EL (cell line): ENCODE measurements around the gene CDKL2.
"Not testable (repeated sequence)": the region's sequence is repeated elsewhere in the genome, so short reads cannot be mapped to it uniquely, and the experiment has no call there.

ENCODE experiments used
- DNase-seq: peaks from one replicate; pipeline ENCODE4 v3.0.0-alpha.2; 2016

CDKL2 gene

DNA sequence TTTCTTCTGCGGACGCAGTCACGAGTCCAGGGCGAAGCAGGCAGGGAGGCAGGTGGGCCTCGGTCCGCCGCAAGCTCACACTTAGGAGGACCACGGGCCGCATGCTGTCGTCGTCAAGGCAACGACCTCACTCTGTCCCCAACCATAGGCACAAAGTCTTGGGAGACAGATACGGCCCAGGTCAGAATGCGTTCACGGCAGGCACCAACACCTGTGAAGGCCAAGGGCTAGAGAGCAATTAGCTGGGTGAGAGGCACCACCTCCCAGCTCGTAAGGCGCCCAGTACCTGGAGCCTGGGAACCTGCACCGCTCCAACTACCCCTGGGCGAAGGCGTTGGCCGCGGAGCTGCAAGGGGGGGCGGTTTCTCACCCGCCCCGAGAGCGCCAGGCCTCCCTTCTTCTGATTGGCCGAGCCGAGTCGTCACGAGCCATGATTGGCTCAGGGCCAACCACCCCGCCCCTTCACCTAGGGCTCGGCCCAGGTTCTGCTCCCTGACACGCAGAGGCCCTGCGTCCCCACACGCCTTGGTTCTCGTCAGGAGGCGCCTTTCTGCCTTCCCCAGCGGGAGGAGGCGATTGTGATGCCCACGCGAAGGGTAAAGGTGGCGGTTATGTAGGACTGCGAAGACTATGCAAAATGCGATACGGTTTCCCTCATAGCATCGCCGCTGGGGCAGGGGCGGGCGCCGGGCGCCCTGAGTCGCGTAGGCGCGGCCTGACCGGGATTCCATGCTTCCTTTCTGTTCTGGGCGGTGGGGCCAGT, at the start of gene CDKL2:
CDKL2 (minus strand) TSS at position 355 of the 763 bp plus-strand sequence. CDS start 4,540 bp downstream, outside the sequence.
- DNase-seq: peak; percentile 70

DNA sequence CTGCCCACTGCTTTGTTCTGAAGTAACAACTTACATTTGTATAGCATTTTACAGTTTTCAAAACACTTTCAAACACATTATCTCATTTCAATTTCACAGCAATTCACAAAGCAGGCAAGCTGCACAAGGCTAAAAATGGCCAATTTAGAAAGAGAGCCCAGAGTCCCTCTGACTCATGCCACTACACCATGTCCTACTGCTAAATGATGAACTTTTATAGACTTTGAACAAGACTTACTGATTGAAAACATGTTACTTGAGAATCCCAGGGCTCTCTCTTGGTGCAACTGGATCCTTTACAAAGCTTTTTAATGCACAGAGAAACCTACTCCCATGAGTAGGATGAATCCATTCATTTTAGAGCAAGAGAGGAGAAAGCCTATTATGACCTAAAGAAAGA, 48.6 kb upstream of the CDKL2 start:
- DNase-seq: no peak

DNA sequence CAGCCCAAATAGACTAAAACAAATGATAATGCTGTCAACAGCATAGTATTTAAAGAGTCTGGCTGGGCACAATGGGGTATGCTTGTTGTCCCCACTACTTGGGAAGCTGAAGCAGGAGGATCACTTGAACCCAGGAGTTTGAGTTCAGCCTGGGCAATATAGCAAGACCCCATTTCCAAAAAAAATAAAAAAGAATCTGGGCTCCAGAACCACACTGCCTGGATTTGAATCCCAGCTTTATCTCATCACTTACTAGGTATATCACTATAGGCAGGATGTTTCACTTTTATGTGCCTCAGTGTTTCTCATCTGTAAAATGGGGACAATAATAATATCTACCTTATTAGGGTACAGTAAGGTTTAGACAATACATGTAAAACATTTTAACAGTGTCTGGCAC, 48.1 kb upstream of the CDKL2 start:
- no peak for DNase-seq

DNA sequence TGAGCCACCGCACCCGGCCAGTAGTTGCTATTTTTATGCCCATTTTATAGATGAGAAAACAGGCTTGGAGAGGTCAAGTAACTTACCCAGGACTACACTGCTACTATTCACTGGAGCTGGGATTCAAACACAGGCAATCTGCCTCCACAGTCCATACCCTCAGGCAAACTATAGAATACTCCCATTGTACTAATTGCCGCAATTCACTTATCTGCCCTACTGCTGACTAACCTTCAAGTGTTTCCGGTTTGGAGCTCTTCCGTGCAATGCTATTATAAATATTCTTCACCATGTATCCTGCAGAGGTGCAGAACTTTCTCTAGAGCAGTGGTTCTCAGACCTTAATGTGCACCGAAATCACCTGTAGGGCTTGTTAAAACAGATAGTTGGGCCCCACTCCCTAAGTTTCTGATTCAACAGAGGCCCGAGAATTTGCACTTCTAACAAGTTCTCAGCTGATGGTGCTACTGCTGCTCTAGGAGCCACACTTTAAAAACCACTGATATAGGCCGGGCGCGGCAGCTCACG, 44.7 kb upstream of the CDKL2 start:
- DNase-seq: no peak

DNA sequence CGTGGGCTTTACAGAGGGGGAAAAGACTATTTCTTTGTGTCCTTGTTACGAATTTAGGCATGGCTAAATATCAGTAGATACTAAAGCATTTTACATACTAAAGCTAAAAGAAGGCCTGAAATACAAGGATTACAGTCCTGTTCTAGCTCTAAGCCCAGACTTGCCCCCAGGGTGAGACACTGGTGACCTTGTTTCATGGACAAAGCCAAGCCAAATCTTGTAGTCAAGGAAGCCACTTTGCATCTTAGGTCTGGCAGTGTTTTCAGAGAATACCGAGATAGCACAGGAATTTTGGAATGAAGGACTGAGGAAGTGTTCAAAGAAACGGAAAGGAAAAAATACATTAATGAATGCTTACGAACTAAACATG, 43.6 kb upstream of the CDKL2 start:
- no peak for DNase-seq

DNA sequence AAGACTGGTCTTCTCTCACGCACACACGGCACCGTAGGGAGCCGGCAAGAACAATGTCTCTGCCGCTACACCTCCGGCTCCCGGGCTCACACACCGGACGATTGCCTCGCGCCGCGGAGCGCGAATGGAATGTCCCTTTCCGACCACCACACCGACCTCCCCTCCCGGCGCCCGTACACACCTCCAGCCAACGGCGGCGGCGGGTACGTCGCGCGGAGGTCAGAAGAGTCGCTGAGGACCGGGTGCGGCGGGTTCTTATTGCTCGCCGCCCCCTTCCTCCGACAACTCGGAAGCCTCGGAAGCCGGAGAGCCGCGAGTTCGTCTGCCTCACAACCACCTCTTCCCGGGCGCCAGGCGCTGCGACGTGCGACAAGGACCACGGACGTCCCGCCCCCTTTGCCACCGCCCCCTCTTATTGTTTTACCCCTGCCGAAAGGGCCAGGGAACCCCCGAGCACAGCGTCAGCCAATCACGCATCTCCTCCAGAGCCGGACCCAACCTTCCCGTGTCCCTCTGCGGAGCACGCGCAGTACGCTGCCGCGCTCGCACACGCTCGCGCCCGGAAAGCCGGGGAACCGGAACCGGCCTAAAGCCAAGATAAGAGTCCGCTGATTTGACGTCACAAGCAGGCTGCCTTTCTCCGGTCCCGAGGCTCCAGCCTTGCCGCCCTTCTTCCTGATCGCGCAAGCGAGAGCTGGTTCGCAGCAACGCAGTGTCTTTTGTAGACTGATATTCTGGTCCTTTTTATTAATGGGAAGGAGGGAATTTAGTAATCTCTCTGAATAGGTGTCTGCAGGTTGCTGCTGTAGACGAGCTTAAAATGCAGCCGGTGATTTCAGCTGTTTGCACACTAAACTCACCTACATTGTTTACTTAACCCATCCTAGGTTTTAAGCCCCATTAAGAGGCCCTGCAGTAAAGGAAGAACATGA, 43.0 kb upstream of the CDKL2 start, which contains the start of gene G3BP2:
G3BP2 (minus strand) TSS at position 385 of the 932 bp plus-strand sequence. CDS start 11,386 bp downstream, outside the sequence.
- peak; percentile 97 for DNase-seq

DNA sequence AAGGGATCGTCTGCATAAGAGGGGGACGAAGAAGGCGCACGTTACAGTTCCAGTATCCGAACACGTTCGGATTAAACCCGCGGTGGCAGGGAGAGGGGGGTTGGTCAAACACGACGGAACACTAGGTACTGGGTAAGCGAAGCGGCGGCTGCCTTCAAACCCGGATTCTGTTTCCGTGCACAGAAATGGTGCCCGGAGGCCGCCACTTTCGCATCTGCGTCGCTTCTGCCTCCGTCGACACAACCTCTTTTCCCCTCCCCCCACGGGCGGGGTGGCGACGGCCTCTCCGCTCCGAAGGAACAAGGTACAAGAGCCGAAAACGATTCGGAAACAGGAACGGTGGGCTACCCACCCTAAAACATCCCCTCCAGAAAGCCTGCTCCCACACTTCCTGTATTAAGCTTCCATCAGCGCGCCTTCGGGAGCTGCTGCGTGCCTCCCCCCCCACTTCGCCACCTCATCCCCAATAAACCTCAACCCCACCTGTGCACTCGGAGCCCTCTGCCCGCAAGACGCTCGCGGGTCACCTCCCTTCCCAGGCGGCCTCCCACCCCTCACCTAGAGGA, 42.2 kb upstream of the CDKL2 start:
- peak; percentile 55 for DNase-seq

DNA sequence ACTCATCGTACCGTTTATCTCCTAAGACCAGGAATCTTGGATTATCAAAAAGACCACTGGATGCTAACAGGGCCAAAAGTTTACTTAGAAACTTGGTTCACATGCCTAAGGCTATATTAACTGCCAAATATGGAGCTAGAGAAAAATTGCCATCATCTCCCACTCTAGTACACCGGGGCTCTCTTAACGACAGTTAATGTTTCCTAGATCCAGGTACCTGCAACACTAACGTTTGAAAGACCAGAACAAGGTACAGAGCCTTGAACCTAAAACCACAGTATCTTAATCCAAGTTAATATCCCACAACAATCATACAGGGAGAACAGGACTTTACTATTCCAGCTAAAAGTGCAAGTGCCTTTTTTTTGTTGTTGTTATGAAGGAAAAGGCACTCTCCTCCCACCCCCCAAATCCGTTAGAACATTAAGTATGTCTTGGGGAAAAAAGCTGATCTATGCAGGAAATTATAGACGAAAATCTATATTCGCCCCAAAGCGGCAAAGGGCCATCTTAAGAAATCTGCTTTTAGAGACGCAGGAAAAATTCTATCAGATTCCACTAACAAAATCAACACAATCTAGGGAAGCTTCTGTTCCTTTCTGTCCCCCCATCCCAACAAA, 41.6 kb upstream of the CDKL2 start:
- DNase-seq: peak; percentile 11

DNA sequence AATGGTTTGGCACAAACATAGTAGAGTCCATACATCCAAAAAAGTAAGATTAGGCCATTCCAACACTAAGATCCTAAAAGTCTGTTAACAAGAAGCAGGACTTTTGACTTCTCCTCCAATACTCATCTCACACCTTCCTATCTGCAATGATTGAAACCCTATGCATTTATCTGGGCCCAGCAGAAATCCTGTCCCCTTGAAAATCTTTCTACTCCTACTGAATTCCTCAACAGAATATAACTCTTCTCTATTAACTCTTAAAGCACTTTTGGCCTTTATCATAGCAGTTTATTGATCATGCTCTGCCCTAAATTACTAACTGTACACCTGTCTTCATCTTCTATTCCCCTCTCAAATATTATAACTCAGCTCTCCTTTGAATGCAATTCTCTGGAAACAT, 38.3 kb upstream of the CDKL2 start:
- DNase-seq: no peak

DNA sequence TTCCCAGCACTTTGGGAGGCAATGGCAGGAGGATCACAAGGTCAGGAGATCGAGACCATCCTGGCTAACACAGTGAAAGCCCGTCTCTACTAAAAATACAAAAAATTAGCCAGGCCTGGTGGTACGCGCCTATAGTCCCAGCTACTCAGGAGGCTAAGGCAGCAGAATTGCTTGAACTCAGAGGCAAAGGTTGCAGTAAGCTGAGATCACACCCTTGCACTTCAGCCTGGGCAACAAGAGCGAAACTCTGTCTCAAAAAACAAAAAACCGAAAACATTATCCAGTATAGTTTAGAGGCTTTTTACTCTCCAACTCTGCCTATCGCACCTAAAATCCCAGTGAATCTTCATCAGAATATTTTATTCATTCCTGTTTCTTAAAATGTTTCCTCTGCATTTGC, 37.3 kb upstream of the CDKL2 start:
- not testable (repeated sequence) for DNase-seq

DNA sequence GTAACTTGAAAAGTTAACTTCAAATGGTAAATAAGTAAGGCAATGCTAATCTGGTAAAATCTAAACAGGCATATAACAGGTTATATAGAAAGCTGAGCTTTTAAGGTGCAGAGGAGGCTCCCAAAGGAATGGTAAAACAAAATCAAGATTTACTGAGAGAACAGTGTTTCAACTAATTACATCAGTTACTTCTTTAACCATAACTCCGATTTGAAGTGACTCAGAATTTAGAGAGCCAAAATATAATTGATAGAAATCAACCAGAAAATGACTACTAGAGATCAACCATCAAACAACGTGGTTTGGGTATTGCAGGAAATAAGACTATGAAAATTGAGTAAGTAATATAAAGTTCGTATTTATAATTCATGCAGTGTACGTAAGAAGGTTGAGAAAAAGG, 36.0 kb upstream of the CDKL2 start:
- DNase-seq: no peak

DNA sequence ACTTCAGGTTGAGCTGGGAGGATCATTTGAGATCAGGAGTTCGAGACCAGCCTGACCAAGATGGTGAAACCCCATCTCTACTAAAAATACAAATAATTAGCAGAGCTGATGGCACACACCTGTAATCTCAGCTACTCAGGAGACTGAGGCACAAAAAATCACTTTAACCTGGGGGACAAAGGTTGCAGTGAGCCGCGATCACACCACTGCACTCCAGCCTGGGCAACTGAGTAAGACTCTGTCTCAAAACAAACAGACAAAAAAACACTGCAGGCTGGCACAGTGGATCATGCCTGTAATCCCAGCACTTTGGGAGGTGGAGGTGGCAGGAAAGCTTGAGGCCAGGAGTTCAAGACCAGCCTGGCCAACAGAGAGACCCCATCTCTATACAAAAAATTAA, 34.3 kb upstream of the CDKL2 start:
- DNase-seq: not testable (repeated sequence)

DNA sequence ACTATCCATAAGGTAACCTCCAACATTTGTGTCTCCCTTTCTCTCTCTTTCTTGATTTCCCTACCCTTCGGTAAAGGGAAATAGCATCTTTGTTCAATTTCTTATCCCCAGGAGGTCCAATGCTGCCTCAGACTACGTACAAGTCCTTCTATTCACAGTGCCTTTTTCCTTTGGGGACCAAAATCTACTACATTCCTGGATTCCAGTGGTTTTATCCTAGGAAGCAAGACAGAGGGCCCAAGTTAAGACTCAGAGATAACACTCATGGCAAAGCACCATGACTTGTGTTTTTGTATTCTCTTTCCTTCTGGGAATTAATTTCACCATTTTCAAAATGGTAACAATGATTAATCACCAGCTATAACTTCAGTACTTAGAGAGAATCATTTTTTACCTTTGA, 32.3 kb upstream of the CDKL2 start:
- DNase-seq: no peak

DNA sequence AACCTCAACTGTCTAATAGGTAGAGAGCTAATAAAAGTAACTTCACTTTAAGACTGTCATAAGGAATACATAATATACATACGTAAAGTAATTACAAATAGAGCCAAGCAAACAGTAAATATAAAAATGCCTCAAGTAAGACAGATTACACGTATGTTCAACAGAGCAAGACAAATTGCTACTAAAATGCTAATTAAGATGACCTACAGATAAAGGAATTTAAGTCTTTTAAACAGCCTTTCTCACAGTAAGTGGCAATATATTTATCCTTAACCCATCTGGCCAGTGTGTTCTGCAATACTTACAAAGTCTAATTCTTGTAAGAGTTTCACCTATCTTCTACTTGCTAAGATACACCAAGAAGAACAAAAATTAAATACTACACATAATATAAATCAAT, 30.2 kb upstream of the CDKL2 start:
- no peak for DNase-seq

DNA sequence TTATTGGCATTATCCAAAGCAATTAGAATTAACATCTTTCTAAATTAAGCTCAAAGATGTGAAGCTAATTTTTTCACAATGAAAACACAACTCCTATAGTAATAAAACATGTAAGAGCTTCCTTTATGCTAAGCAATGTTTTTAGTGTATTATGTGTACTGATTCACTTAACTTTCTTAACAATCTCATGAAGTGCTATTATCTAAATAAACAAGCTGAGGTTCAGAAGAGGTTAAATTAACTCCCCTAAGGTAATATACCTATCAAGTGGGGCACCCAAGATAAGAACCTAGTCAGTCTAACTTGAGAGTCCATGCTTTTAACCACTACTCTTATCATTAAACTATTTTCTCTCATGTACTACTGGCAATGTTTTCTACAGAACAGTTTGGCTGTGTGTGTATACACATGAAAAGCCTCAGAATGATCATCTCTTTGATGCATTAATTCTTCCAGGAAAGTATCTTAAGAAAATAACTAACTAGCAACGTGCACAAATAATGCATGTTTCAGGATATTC, 29.2 kb upstream of the CDKL2 start:
- DNase-seq: no peak

DNA sequence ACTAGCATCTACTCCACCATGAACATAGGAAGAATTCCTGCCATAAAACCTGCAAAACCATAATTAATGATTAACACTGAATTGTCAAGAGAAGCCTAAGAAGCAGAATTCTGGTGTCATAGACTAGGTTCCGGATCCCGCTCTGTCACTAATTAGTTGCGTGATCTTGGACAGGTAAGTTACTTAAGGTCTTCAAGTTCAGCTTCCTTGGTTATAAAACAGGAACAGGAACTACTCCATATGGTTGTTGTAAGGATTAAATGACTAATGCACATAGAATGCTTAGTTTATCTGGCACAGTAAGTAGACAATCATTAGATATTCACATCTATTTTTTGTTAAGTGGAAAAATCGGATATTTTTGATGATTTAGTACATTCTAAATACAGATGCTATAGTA, 28.5 kb upstream of the CDKL2 start:
- DNase-seq: peak; percentile 45

DNA sequence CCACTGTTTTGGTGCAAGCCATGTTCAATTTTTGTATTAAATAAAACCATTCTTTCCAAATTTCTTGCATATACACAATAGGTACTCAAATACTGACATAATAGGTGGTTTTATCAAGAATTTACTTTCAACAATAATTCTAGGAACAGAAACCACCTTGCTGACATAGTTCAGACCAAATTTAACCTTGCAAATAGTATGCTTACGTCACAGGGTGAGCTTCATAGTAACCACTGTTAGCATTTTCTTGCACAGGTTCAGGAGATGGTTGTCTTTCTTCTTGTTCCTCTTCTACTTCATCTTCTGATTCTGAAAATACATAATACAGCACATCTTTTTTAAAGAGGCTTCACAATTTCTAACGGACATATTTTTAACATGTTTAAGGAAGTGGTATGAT, 25.2 kb upstream of the CDKL2 start:
- DNase-seq: no peak

DNA sequence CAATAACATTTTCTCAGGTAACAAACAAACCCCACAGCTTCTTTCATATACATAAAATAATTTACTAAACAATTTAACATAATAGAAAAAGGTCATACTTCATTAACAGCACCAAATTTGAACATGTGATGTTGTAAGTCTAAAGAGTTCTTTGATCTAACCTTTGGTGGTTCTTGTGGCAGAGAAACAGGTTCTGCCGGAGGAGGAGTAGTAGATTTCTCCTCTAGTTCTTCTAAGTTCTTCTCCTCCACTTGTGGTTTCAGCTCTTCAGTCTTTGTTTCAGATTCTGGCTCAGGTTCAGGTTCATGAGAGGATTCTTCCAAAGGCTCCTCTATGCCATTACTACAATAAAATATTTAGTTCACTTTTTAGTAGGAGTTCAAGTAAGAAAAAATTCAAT, 24.6 kb upstream of the CDKL2 start:
- no peak for DNase-seq

DNA sequence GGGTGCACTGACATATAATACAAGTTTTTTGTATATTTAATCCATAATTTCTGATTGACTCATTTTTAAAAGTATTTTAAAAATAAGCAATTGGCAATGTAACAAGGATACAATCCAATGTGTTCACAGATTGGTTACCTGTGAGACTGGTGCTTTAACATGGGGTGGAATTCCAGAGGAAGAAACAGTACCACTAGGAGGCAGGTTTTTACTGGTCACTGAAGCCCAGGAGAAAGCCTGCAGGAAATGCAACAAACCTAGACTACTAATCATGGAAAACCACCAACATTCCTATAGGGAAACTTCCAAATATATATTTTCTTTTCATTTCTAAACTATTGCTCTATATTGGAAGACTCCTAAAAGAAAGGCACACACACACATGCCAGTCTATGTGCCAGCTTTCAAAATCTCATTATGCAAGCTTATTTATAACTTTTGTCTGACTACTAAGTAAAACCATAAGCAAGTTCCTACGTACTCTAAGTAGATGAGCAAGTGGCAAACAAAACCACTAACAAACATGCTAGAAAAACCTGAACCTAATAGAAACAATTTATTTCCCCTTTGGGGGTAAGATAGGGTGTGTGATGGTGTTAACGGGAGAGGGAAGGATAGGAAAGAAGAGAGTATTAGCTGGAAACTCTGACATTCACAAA, 23.6 kb upstream of the CDKL2 start:
- peak; percentile 29 for DNase-seq

DNA sequence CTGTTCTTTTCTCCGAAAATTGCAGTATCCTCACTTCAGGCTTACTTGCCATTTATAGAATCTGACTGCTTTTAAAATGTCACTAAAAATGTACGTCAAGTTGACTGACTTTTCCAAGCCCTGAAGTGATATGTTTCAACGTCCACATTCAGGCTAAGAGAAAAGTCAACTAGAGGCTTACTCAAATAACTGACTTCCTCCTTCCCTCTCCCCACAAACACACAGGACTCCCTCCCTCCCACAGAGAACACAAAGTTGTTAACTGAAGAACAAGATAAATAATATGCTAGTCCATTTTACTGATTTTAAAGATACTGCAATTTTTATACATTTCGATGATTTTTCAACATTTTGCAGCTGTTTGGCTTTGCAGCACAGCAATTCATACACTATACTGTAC, 13.8 kb upstream of the CDKL2 start:
- DNase-seq: no peak

DNA sequence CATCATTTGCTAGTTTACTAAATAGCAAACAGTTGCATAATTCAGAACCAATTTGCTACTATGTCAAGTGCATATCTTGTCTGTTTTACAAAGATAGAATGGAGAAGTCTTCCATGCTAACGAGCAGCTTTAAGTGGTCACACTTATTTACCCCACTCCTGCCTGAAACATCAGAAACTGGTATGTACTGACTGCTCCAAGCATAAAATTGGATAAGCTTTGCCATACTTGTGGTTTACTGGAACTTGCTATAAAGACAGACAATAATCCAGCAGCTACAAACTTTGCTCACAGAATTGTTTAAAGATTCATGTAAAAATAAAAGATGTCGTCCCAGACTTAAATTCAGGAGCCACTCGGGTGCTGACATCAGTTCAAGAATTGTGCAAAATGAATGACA, 13.3 kb upstream of the CDKL2 start:
- DNase-seq: no peak

DNA sequence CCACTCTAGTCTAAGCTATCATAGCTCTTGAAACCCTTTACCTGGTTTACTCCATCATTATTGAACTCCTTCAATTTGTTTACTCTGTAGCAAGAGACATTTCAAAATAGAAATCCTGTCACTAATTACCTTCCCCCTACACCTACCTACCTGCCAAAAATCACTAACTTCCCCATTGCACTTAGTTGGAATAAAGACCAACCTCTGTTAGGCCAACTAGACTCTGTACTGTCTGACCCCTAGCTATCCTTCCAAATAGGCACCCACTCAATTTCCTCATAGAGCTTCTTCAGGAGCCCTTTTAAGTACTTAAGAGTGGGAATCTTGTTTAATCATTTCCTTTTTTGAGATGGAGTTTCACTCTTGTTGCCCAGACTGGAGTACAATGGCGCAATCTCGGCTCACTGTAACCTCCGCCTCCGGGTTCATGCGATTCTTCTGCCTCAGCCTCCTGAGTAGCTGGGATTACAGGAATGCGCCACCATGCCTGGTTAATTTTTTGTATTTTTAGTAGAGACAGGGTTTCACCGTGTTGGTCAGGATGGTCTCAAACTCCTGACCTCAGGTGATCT, 8.9 kb upstream of the CDKL2 start:
- no peak for DNase-seq
